ENCODE measurements around the gene ARHGAP40.

ARHGAP40 gene

DNA sequence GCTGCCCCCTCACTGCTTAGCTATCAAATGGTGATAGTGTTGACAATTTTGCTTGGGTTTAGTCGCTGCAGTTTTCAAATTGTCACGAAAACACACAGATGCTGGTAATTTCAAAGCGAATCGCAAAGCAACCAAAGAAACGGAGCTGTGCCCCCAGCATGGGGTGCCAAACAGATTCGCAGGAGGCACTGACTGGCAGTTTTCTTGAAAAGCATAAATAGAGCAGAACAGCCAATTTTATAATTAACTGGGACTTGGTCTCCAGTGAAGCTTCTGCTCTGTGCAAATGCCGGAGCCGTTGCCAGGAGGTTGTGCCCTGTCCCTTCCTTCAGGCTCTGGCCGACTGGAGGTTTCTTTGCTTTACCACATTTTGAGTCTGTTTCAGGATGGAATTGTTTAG is 18.8 kb downstream of the ARHGAP40 start:
- DNase-seq = no peak

DNA sequence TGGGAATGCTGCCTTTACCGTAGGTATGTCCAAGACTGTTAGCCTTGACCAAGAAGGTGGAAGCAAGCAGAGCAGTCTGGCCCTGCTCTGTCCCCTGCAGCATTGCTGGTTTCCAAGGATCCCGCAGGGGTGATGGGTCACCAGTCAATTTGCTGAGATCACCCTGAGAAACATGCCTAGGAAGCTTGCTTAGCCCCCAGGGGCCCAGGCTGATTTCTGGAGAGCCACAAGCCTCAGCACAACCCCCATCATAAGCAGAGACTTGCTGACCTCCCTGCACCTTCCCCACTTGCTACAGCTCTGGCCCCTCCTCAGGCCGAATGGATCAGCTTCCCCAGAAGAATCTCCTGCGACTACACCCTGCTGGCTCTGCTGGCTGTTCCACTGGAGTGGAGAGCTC is 21.5 kb downstream of the ARHGAP40 start:
- DNase-seq = no peak

DNA sequence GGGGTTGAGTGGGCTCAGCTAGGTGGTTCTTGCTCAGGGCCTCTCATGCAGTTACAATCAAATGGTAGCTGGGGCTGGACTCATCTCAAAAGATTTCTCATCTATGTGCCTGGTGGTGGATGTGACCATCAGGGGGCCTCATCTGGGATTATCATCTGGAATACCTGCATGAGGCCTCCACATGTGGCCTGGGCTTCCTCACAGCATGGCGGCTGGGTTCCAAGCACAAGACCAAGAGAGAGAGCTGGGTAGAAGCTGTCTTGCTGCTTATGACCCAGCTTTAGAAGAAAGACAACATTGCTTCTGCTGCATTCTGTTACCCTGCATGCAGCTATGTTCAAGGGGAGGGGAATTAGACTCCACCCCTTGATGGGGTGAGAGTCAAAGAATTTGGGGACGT is 22.5 kb downstream of the ARHGAP40 start:
- no peak for DNase-seq

DNA sequence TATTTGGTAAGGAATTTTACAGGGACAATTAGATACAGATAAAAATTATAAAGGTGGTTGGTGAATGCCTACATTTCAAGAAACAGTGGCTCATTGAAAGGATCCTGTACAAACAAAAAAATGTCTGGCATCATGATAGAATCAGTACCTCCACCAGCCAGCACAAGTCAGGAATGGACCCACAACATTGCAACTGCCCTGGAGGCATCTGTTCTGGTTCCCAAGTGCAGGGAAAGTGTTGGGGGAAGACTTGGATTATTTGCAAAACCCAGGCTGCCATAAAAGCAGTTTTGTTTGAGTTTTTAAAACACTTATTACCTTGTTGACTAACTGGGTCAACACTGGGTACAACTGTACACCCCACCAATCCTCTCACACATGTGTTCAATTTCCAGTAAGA is 24.3 kb downstream of the ARHGAP40 start:
- no peak for DNase-seq

DNA sequence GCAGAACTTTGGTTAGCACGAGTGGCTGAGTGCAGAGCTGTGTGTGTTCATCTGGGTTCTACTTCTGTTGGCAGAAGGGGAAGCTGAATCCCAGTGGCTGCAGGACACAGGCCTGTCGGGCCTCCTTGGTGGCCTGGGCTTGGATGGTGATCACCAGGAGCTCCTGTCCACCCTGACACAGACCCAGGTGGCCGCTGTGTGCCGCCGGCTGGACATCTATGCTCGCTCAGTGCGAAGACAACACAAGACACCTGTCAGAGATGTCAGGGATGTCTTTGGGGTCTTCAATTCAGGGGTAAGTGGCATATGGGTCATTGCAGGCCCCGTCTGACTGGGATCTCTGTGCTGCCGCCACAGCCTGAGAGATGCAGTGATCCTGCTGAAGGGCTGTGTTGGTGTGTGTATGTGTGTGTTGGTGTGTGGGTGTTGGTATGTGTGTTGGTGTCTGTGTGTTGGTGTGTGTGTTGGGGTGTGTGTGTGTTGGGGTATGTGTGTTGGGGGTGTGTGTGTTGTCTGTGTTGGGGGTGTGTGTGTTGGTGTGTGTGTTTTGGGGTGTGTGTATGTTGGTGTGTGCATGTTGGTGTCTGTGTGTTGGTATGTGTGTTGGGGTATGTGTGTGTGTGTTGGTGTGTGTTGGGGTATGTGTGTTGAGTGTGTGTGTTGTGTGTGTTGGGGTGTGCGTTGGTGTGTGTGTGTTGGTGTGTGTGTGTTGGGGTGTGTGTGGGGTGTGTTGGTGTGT is 25.5 kb downstream of the ARHGAP40 start:
- DNase-seq = no peak

DNA sequence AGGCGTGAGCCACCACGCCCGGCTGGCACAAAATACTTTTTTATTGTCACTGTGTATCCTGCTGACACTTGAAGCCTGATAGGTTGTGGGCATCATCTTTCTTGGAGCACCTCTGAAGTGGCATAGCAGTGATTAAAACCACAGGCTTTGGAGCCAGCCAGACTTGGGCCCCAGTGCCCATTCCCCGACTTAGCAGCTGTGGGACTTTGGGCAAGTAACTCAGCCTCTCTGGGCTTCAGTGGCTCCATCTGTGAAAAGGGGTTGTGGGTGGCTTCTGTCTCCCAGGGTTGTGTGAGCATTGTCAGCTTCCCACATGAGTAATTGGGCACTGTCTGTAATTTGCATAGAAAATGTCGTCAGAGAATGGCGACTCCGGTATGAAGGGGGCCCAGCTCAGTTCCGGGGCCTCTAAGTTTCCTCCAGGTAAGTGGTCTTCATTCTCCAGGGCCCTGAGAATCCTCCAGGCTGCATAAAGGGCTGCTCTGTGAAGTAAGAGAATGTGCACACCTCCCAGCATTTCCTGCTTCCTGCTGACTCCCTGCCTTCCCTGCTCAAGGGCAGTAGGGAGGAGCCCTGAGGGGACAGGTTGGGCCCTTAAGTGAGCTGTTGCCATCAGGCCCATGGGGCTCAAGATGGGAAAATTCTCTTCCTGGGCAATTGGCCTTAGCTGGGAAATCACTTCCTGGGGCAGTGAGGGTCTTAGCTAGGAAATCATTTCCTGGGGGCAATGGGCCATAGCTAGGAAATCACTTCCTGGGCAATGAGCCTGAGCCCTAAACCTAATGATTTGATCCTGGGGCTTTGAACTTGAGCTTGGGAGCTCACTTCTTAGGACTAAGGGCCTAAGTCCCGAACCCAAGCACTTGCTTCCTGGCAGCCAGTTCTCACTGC is 27.2 kb downstream of the ARHGAP40 start:
- DNase-seq = no peak

DNA sequence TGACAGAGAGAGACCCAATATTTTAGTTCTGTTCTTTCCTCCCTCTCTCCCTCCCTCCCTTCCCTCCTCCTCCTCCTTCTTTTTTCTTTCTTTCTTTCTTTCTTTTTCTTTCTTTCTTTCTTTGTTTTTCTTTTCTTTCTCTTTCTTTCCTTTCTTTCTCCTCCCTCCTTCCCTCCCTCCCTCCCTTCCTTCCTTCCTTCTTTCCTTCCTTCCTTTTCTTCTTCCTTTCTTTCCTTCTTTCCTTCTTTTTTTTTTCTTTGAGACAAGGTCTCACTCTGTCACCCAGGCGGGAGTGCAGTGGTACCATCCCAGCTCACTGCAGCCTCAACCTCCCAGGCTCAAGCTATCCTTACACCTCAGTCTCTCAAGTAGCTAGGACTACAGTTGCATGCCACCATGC is 28.4 kb downstream of the ARHGAP40 start:
- DNase-seq = no peak

DNA sequence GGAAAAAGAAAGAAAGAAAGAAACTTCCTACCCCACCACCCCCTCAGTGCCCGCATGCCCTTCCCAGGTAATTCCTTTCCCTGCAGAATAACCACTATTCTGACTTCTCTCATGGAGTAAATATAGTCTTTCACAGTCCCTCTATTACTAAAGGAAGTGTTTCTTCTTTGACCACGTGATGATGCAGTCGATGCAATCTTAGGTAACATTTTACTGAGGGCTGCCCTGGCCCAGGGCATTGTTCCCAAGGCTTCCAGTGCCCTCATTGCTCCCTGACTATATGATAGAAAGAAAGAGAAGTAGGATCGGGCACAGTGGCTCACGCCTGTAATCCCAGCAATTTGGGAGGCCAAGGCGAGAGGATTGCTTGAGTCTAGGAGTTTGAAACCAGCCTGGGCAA is 29.1 kb downstream of the ARHGAP40 start:
- DNase-seq = no peak

DNA sequence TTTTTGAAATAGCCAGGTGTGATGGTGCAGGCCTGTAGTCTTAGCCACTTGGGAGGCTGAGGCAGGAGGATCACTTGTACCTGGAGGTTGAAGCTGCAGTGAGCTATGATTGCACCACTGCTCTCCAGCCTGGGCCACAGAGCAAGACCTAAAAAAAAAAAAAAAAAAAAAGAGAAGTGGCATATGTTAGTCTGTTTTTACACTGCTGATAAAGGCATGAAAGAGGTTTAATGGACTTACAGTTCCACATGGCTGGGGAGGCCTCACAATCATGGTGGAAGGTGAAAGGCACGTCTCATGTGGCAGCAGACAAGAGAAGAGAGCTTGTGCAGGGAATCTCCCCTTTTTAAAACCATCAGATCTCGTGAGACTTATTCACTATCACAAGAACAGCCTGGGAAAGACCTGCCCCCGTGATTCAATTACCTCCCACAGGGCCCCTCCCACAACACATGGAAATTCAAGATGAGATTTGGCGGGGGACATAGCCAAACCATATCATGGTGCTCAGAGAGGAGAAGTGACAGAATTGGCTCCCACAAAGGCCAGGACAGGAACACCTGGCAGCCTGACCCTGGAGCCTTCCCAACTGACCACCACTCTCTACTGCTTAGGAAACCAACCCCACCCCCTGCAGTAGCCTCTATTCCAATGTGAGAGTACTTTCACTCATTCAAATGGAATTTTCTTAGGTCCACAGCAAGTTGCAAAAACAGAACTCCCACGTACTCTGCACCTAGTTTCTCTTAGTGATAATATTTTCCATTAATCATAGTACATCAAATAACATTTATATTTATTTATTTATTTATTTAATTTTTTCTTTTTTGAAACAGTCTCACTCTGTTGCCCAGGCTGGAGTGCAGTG is 29.8 kb downstream of the ARHGAP40 start:
- no peak for DNase-seq

DNA sequence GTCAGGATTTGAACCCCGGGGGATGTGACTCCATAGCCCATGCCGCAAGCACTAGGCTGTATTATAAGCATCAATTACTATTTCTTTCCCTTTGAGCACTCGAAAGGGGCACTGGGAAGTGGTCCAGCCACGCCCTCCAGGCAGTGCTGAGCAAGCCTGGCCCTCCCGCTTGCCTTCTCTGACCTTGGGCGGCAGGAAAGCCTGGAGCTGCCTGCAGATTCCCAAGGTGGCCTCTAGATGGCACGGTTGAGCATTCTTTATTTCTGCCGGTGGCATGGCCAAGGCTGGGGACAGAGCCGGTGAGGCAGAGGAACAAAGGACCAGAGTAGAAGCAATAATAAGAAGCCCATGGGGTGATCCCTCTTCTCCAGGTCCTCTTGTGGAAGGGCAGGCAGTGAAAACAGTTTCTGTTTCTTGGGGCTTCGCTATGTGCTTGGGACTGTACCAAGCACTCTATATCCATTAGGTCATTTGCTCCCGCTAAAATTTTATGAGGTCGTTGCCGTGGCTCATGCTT is 32.0 kb downstream of the ARHGAP40 start:
- peak; percentile 75 for DNase-seq

DNA sequence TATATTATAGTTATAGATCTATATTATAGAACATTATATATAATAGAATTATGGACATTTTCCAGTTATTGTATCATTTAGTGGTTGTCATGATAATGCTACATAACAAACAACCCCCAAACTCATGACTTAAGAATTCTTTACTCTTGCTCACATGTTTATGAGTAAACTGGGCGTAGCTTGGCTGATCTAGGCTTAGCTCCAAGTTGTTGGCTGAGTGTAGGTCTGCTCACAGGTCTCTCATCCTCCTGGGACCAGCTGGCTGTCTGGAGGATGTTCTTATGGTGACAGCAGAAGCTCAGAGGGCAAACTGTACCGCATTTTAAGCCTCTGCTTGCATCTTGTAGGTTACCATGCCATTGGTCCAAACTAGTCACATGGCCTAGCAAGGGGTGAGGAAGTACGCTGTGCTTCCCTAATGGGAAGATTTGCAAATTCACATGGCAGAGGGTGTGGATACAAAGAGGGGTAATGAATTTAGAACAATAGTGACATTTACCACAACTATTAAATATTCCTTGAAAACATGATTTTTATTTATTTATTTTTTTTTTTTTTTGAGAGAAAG is 34.2 kb downstream of the ARHGAP40 start:
- DNase-seq = no peak

DNA sequence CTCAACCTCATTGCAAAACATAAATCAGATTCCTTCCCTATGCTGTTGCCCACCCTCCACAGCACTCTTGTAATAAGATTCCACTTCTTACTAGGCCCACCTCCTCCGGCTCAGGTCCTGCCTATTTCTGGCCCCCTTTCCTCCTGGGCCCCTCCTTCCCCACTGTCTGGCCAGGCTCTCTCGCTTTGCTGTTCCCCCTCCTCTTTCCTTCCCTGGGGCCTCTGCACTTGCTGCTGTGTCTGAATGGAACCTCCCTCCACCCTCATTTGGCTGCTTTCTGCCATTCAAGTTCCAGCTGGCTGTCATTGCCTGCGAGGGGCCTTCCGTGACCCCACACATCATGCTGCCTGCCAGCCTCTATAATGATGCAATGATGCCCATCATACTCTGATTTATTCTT is 38.9 kb downstream of the ARHGAP40 start:
- DNase-seq = no peak

DNA sequence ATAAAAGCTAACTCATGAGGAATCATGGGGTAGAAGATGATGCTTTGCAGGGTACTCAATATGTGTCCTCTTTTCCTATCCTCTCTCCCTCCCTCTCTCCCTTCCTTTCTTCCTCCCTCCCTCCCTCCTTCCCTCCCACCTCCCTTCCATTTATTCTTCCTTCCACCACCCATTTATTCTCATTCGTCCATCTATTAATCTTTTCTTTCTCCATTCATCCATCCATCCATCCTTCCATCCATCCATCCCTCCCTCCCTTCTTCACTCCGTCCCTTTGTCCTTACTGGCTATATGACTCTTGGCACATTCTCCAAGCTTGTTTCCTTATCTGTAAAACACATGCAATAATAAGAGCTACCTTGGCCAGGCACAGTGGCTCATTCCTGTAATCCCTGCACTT is 40.9 kb downstream of the ARHGAP40 start:
- DNase-seq = no peak

DNA sequence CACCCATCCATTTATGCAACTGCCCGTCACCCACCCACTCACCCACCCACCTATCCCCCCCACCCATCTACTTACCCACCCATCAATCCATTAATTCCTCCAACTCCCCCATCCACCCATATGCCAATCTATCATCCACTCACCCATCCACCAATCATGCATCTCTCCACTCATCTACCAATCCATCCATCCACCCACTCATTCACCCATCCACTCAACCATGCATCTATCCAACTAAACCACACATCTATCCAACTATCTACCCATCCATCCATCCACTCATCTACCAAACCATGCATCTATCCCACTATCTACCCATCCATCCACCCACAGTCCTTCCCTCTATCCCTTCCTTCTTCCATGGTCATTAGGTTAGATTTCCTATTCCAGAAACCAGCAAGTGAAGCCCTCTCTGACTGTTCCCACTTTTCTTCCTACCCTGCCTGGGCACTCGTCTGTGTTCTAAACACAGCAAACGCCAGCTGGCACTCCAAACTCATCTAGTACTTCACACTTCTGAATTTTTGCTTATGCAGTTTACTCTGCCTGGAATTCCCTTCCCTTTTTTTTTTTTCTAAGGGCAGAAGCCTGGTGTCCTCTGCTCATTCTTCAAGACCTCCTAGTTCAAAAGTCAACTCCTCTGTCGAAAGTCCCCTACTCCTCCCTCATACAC is 43.1 kb downstream of the ARHGAP40 start:
- DNase-seq = no peak

DNA sequence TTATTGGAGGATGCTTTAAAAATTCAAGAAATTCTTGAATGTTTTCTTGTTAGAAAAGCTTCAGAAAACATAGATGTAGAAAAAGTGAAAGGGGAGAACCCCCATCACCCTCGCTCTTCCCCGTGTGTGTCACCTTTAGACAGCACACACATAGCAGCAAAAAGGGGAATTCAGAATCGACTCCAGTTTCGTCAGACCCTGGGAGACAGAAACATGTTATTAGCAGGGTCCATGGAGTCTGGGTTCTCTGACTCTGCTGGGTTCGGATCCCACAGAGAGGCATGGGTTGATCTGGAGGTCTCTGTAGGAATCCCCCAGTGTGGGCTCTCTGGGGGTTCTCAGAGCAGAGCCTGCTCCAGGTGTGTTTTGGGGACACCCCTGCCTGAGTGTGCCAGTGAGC is 43.7 kb downstream of the ARHGAP40 start:
- no peak for DNase-seq

DNA sequence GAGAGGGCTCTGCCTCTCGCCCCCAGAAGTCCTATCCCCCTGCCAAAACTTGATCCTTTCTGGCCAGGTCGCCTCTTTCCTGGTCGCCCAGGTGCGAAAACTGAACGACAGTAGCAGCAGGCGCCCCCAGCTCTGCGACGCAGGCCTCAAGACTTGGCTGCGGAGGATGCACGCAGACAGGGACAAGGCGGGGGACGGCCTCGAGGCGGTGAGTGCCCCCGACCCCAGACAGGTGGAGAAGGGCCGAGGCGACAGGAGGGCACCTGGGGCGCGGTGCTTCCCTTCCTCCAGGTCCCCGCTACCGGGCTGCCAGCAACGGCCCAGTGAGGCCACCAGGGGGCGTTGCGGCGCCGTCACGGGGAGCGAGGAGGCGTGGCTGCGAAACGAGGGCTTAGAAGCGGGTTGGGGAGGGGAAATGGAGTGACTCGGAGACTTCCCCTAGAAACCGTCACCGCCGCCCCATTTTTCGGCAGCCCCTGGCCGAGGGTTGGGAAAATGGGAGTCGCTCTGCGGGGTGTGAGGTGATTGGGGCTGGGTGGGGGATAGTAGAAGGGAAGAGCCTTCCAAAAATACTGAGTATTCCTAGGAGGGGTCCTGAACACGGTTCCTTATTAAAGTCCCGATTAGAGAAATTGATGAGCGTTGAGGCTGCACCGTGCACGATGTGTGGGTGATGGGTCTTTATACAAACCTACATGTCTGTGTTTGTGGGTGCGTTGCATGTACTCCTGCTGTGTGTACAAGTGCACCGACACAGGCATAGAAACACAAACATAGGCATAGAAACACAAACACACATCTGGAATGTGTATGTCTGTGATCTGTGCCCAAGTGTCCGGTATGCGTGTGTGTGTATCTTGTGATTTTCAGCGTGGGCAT is 44.6 kb downstream of the ARHGAP40 start:
- peak; percentile 91 for DNase-seq

DNA sequence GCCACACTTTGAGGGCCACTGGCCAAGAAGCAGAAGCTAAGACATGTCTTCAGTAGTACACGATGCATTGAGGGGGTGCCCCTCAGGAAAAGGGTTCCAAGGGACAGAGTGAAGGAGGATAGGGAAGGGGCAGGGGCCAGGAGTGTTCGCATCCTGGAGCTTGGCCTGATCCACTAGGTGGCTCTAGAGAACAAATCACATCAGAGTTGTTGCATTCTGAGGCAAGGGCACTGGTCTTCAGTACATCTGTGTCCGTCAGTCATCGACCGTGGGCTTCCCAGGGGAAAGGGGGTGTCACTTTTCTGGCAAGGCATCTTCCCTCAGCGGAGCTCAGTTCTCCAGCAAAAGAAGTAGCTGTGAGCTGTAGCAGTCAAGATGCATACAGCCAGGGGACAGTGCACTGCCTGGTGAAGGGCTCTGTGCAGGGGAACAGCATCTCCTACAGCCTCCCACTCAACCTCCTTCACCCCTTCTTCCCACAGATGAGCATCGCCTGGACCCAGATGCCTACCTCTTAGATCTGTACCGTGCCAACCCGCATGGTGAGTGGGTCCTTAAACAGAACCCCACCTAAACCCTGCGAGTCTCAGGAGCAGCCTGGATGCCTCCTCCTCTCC is 47.8 kb downstream of the ARHGAP40 start:
- DNase-seq = peak; percentile 13

DNA sequence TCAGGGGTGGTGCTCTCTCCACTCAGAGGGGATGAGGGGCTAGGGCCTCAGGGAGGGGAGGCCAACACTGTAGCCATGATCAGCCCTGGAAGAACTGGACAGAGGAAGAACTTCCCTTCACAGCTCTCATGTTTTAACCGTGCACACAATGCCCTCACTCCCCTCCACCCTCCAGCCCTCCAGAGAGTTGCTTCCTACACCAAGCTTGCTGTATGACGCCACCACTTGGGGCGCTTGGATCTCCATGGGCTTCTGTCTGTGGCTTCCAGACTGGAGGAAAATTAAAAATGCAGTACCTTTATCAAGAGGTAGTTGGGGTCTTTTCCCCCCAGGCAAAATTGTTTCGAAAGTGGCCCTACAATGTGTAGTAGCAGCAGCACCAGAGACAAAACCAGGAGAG is 48.4 kb downstream of the ARHGAP40 start:
- no peak for DNase-seq

DNA sequence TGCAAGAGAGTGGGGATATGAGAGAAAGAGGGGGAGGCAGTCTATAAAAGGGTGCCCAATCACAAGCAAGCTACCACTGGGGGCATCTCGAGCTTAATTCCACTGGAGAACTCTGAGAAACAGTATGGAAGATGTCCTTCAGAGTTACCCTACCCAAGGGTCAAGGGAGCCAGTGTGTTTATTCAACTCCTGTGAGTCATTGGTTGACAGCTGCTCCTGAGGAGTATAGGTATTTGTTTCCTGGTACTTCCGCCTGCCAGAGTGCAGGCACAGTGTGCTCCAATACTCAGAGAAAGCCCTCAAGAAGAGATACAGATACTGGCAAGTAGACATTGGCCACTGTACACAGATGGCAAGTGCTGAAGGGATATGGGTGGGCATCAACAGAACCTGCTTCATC is 49.5 kb downstream of the ARHGAP40 start:
- DNase-seq = no peak

DNA sequence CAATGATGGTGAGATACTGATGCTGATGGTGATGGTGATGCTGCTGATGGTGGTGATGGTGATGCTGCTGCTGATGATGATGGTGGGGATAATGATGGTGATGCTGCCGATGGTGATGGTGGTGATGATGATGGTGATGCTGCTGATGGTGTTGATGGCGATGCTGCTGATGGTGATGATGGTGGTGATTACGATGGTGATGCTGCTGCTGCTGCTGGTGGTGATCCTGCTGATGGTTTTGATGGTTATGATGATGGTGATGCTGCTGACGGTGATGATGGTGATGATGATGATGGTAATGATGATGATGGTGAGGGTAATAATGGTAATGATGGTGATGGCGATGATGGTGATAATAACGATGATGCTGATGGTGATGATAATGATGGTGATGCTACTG is 50.0 kb downstream of the ARHGAP40 start:
- no peak for DNase-seq

DNA sequence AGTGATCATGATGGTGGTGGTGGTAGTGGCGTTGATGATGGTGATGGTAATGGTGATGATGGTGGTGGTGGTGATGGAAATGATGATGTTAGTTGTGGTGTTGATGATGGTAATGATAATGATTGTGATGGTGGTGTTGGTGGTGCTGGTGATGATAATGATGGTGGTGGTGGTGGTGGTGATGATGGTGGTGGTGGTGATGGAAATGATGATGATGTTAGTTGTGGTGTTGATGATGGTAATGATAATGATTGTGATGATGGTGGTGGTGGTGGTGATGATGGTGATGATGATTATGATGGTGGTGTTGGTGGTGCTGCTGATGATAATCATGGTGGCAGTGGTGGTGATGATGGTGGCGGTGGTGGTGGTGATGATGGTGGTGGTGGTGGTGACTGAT is 51.4 kb downstream of the ARHGAP40 start:
- no peak for DNase-seq

All from activated CD4-positive, alpha-beta T cell treated with anti-CD3 and anti-CD28 coated beads for 48 hours (primary cell).